Lower lobe of right lung (tissue), 2 donors: ENCODE measurements around the gene ZNF57. TPM values are rescaled to one million over a fixed set of nuclear protein-coding genes. Genes with fewer than 3 reads are reported as not detected.
A peak's percentile ranks its signal among the peaks of the same experiment; 100 is the strongest.
"Not testable (repeated sequence)": the region's sequence is repeated elsewhere in the genome, so short reads cannot be mapped to it uniquely, and the experiment has no call there.

Source experiments
- ATAC-seq, 2 donors: fragments of 200-7000 bp; cut with Tn5 transposase; one replicate each; pipeline ENCODE4 v1.9.1; 2020 to 2022; ENCODE audit warnings: mild to moderate bottlenecking in 2 of 2, moderate library complexity in 2 of 2
- DNase-seq: peaks from one replicate; pipeline ENCODE4 v3.0.0-alpha.2; 2020
- H3K27ac ChIP-seq: fragments of 200-600 bp; one replicate; pipeline ENCODE4 v1.8.0; 2022
- H3K27me3 ChIP-seq: fragments of 200-600 bp; one replicate; pipeline ENCODE4 v1.8.0; 2022; ENCODE audit warnings: low read depth
- H3K36me3 ChIP-seq: fragments of 200-600 bp; one replicate; pipeline ENCODE4 v1.8.0; 2022; ENCODE audit warnings: mild to moderate bottlenecking
- H3K4me1 ChIP-seq: fragments of 200-600 bp; one replicate; pipeline ENCODE4 v1.8.0; 2022
- H3K4me3 ChIP-seq: fragments of 200-600 bp; one replicate; pipeline ENCODE4 v1.8.0; 2022; ENCODE audit warnings: mild to moderate bottlenecking
- H3K9me3 ChIP-seq: fragments of 200-600 bp; one replicate; pipeline ENCODE4 v1.8.0; 2022
- intact Hi-C: fragments of 100-400 bp; cut with DNase I; formaldehyde crosslinking; loops from one replicate; pipeline ENCODE4 v1.11.0; 2022
- total RNA-seq: library from RNA; stranded (reverse); fragmentation: NEBNext Ultra II Directional; extraction: Animal tissue kit (Norgen Biotek cat#: 25700); gene quantifications from one replicate; pipeline ENCODE4 v1.2.1, GENCODE V29; 2021
- TF ChIP-seq, protein P1 (sequence below): fragments of 200-600 bp; IDR thresholded peaks from one replicate; pipeline ENCODE4 v1.8.0; 2022; ENCODE audit warnings: antibody characterized with exemption, mild to moderate bottlenecking
- donor health status: DM: no; HTN: yes; CAD: no; lungs with severe emphysema.

Gene ZNF57
- total RNA-seq, 1 donor from 2014 or later = 5.1 TPM

DNA sequence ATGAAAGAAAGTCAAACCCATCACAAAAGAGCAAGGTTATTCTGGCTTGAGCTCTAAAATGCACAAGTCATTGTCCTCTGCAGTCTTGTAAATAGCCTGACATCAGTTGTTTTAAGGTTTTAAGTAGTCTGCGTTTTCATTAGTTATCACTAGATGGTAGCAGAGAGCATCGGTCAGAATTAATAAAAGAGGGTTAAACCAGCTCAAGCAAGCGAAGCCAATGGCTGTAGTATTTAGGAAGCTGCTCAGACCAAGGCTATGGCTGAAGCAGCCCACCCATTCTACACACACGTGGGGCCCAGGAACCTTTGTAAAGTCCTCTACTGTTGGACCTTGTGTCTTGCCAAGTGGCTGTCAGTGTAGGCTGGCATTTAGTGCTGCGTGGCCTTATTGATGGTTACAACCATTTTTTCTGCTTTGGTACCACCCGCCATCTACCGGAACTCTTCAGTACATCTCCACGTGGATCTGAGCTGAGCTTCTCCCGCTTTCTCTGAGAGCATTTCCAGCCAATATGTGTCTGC lies 13.3 kb upstream of the ZNF57 start:
- H3K27me3 ChIP-seq = no peaks in the 10 kb centered on the region
- intact Hi-C loops = no loop called here
- no peak overlapping the region for H3K27ac ChIP-seq
- no peak overlapping the region for H3K4me3 ChIP-seq
- no peaks in the 10 kb centered on the region for H3K36me3 ChIP-seq
- peak; percentile 80 to 84 for ATAC-seq
- H3K4me1 ChIP-seq = peaks cover 9% of the 10 kb centered on the region
- H3K9me3 ChIP-seq = no peaks in the 10 kb centered on the region
- TF ChIP-seq, protein P1, sequence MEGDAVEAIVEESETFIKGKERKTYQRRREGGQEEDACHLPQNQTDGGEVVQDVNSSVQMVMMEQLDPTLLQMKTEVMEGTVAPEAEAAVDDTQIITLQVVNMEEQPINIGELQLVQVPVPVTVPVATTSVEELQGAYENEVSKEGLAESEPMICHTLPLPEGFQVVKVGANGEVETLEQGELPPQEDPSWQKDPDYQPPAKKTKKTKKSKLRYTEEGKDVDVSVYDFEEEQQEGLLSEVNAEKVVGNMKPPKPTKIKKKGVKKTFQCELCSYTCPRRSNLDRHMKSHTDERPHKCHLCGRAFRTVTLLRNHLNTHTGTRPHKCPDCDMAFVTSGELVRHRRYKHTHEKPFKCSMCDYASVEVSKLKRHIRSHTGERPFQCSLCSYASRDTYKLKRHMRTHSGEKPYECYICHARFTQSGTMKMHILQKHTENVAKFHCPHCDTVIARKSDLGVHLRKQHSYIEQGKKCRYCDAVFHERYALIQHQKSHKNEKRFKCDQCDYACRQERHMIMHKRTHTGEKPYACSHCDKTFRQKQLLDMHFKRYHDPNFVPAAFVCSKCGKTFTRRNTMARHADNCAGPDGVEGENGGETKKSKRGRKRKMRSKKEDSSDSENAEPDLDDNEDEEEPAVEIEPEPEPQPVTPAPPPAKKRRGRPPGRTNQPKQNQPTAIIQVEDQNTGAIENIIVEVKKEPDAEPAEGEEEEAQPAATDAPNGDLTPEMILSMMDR = peak; percentile 70
- no peak for DNase-seq

DNA sequence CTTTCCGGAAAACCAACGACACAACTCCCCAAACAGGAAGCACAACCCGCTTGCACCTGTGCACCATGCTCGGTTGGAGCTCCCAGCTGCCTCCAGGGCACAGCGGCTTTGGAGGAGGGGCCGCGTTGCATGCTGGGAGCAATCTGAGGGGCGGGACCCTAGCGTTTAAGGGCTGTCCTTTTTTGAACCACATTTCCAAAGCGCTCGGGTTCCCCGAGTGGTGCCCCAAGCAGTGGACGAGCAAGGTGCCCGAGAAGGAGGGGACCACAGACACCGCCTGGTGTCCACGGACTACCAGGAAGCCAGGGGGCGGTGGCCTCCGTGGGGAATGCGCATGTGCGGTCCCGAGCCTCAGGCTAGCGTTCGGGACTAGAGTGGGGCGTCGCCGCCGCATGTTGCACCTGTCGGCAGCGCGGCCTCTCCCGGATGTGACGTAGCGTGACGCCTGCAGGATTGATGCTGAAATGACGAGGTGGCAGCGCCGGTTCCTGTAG lies 11.9 kb upstream of the ZNF57 start:
- DNase-seq = peak; percentile 53
- Histone ChIP-seq H3K36me3 (no peaks in the 10 kb centered on the region), H3K4me1 (peaks cover 9% of the 10 kb centered on the region), H3K9me3 (no peaks in the 10 kb centered on the region), H3K4me3 (peak overlapping the region; percentile 48), H3K27ac (peak overlapping the region; percentile 34), H3K27me3 (no peaks in the 10 kb centered on the region)
- TF ChIP-seq, protein P1 = no peak
- ATAC-seq = peak; percentile 28 to 59
- intact Hi-C loops = no loop called here

DNA sequence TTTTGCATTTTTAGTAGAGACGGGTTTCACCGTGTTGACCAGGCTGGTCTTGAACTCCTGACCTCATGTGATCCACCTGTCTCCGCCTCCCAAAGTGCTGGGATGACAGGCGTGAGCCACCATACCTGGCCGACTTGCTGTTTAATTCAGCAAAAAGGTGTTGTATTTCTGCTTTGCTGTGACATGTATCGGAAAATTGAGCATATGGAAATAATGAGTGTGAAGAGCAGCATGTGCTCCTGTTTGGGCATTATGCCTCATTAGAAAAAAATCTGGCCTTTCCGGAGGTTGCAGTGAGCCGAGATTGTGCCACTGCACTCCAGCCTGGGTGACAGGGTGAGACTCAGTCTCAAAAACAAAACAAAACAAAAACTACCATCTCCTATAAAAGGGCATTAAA lies 10.2 kb upstream of the ZNF57 start:
- H3K27me3 ChIP-seq, H3K9me3 ChIP-seq, H3K4me1 ChIP-seq, H3K4me3 ChIP-seq, H3K27ac ChIP-seq, intact Hi-C loops, H3K36me3 ChIP-seq, ATAC-seq, DNase-seq: not testable (repeated sequence)

DNA sequence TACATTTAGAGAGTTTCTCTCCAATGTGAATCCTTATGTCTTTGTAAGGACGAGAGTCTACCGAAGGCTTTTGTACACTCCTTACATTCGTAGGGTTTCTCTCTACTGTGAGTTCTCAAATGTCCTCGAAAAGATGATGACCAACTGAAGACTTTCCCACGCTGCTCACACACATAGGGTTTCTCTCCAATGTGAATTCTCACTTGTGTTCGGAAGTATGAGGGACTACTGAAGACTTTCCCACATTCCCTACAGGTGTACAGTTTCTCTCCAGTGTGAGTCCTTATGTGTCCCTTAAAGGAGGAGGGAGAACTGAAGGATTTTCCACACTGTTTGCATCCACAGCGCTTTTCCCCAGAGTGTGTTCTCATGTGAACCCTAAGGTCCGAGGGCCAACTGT lies 4.0 kb upstream of the ZNF57 start:
- Histone ChIP-seq H3K4me1 (peaks cover 5% of the 10 kb centered on the region), H3K27ac (no peak overlapping the region), H3K4me3 (no peak overlapping the region), H3K9me3 (peaks cover 7% of the 10 kb centered on the region), H3K27me3 (no peaks in the 10 kb centered on the region), H3K36me3 (no peaks in the 10 kb centered on the region)
- intact Hi-C loops = no loop called here
- ATAC-seq (no peak), DNase-seq (no peak)
- TF ChIP-seq, protein P1 = no peak

DNA sequence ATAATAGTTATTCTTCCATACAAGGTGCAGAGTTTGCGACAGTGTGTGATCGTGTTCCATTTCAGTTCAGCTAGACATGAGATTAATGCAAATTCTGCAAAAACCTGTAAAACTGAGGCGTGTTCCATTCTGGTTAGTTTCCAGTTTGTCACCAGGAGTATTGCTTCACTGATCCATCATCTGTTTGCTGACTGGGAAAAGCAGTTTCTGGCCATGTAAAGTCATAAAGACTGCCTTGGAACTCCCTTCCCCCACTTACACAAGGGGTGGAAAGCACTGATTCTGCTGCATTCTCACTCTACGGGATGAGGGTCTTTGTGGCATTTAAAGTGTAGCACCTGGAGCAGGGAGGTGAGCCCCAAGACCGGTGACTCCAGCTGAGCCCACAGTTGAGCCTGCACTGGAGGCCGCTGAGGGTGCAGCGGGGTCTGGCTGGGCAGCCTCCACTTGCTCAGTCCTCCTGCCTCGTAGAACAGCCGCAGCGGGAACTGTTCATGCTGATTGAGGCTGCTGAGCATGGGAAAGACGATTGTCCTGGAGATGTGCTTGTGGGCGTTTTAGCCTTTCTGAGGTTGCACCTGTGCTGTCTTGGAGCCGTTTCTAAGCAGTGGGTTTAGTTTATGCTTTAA lies 2.0 kb downstream of the ZNF57 start:
- Histone ChIP-seq H3K27ac (no peak overlapping the region), H3K9me3 (no peaks in the 10 kb centered on the region), H3K27me3 (no peaks in the 10 kb centered on the region), H3K36me3 (no peaks in the 10 kb centered on the region), H3K4me1 (peaks cover 6% of the 10 kb centered on the region), H3K4me3 (no peak overlapping the region)
- DNase-seq (no peak), ATAC-seq (no peak)
- TF ChIP-seq, protein P1 = no peak
- intact Hi-C loops = no loop called here

DNA sequence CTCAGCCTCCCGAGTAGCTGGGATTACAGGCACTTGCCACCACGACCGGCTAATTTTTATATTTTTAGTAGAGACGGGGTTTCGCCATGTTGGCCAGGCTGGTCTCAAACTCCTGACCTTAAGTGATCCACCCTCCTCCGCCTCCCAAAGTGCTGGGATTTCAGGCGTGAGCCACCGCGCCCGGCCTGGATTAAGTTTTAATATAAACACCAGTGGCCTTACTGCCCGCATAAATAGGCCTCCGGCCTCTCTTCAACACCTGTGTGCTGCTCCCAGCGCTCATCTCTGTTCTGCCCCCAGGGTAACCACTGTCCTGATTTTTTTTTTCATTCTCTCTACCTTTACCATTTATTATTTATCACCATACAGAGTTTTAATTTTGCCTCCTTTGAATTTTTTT lies 2.6 kb downstream of the ZNF57 start:
- H3K27me3 ChIP-seq, H3K4me3 ChIP-seq, H3K4me1 ChIP-seq, H3K9me3 ChIP-seq, H3K27ac ChIP-seq, DNase-seq, H3K36me3 ChIP-seq, ATAC-seq, intact Hi-C loops: not testable (repeated sequence)
